Uterus (tissue), 4 donors: ENCODE data around the gene SLC22A12. TPM values are rescaled to one million over a fixed set of nuclear protein-coding genes. Genes with fewer than 3 reads are reported as not detected.

Experiments
- DNase-seq, 2 donors: peaks; one replicate each; pipeline ENCODE4 v3.0.0-alpha.2; 2019 to 2020
- H3K27ac ChIP-seq, 2 donors: fragments of 200-600 bp; sonication (generic); 1 replicate in 1 of 2; 2 replicates in 1 of 2; pipeline ENCODE4 v1.5.1; 2016 to 2018
- H3K27me3 ChIP-seq, 2 donors: fragments of 200-600 bp; sonication (generic); one replicate each; pipeline ENCODE4 v1.5.1; 2018 to 2019; ENCODE audit warnings: control low read depth in 1 of 2
- H3K36me3 ChIP-seq, 2 donors: fragments of 200-600 bp; sonication (generic); one replicate each; pipeline ENCODE4 v1.5.1; 2019; ENCODE audit warnings: control low read depth in 1 of 2
- H3K4me1 ChIP-seq, 2 donors: fragments of 200-600 bp; sonication (generic); one replicate each; pipeline ENCODE4 v1.5.1; 2018 to 2019; ENCODE audit warnings: control low read depth in 1 of 2
- H3K4me3 ChIP-seq, 2 donors: fragments of 200-600 bp; sonication (generic); 1 replicate in 1 of 2; 2 replicates in 1 of 2; pipeline ENCODE4 v1.5.1; 2018 to 2019; ENCODE audit warnings: mild to moderate bottlenecking in 1 of 2
- H3K9me3 ChIP-seq, 2 donors: fragments of 200-600 bp; sonication (generic); one replicate each; pipeline ENCODE4 v1.5.1; 2019; ENCODE audit warnings: control low read depth in 1 of 2
- CTCF ChIP-seq, 4 experiments: fragments of 200-600 bp in 2 of 4; fragments of 450-650 bp in 2 of 4; sonication (generic) in 2 of 4; IDR thresholded peaks; one replicate each; pipeline ENCODE4 v1.5.1; 2016 to 2019; ENCODE audit warnings: antibody characterized with exemption in 4 of 4, mild to moderate bottlenecking in 2 of 4, moderate library complexity in 1 of 4
- POLR2A ChIP-seq, 2 donors: fragments of 450-650 bp; IDR thresholded peaks; one replicate each; pipeline ENCODE4 v1.6.1; 2016; ENCODE audit warnings: antibody characterized with exemption in 2 of 2, mild to moderate bottlenecking in 1 of 2, moderate library complexity in 1 of 2
- intact Hi-C: fragments of 100-400 bp; cut with DNase I; formaldehyde crosslinking; loops from one replicate; pipeline ENCODE4 v1.15.1; 2023; ENCODE audit warnings: low total_unique reads
- total RNA-seq, 4 donors: library from RNA; depleted of rRNA in 3 of 4; stranded (reverse); fragments of >200 nt in 3 of 4; gene quantifications; one replicate each; pipeline versions ENCODE4 v1.1.0 to v1.2.4, GENCODE V29; 2014 to 2023
- donor health status: DM: yes; HTN: yes; CAD: no.

SLC22A12 gene
- total RNA-seq, 4 donors from 2014 or later: not detected

GRCh38 chr11:64642871-64643255 is 51.8 kb downstream of the SLC22A12 start:
- H3K36me3 ChIP-seq: no peaks in the 10 kb centered on the region
- H3K9me3 ChIP-seq: no peaks in the 10 kb centered on the region
- intact Hi-C loops: no loop called here
- no peaks in the 10 kb centered on the region for H3K27me3 ChIP-seq
- peak overlapping the region; percentile 41 to 69 for H3K27ac ChIP-seq
- H3K4me3 ChIP-seq: peak overlapping the region; percentile 61
- H3K4me1 ChIP-seq: peaks cover 0 to 6% of the 10 kb centered on the region in 2 donors
- peak in 1 of 2 donors; percentile 42 for DNase-seq
- TF ChIP-seq CTCF (IDR thresholded peaks at IDR 0.05): no peak
- TF ChIP-seq POLR2A (IDR thresholded peaks at IDR 0.05): no peak

- intact Hi-C loops: no loop called here
- peak overlapping the region; percentile 41 to 69 for H3K27ac ChIP-seq
- DNase-seq: peak; percentile 60 to 63
- H3K4me3 ChIP-seq: peak overlapping the region; percentile 61
- no peaks in the 10 kb centered on the region for H3K36me3 ChIP-seq
- peaks cover 0 to under 1% of the 10 kb centered on the region in 2 donors for H3K4me1 ChIP-seq
- H3K27me3 ChIP-seq: no peaks in the 10 kb centered on the region
- no peak for TF ChIP-seq CTCF (IDR thresholded peaks at IDR 0.05)
- no peak for TF ChIP-seq POLR2A (IDR thresholded peaks at IDR 0.05)
- no peaks in the 10 kb centered on the region for H3K9me3 ChIP-seq
Observed at GRCh38 chr11:64643256-64643881, 52.3 kb downstream of the SLC22A12 start.

- no peak for DNase-seq
- H3K9me3 ChIP-seq: no peaks in the 10 kb centered on the region
- H3K27me3 ChIP-seq: no peaks in the 10 kb centered on the region
- H3K4me3 ChIP-seq: peak overlapping the region; percentile 61
- no peak for TF ChIP-seq POLR2A (IDR thresholded peaks at IDR 0.05)
- TF ChIP-seq CTCF (IDR thresholded peaks at IDR 0.05): no peak
- intact Hi-C loops: no loop called here
- no peak overlapping the region for H3K27ac ChIP-seq
- no peaks in the 10 kb centered on the region for H3K4me1 ChIP-seq
- H3K36me3 ChIP-seq: no peaks in the 10 kb centered on the region
Observed at GRCh38 chr11:64643920-64644646, 53.1 kb downstream of the SLC22A12 start.

GRCh38 chr11:64644647-64645275 is 53.7 kb downstream of the SLC22A12 start:
- no peaks in the 10 kb centered on the region for H3K36me3 ChIP-seq
- no peaks in the 10 kb centered on the region for H3K9me3 ChIP-seq
- TF ChIP-seq POLR2A (IDR thresholded peaks at IDR 0.05): no peak
- peak in 2 of 4 experiments; percentile 22 to 43 for TF ChIP-seq CTCF (IDR thresholded peaks at IDR 0.05)
- no peak overlapping the region for H3K27ac ChIP-seq
- no peak overlapping the region for H3K4me3 ChIP-seq
- H3K27me3 ChIP-seq: no peaks in the 10 kb centered on the region
- intact Hi-C loops: no loop called here
- no peaks in the 10 kb centered on the region for H3K4me1 ChIP-seq
- no peak for DNase-seq
